Brain pericyte (primary cell): ENCODE results near the gene GRB10.

ENCODE experiments used
- DNase-seq: peaks from one replicate; pipeline ENCODE4 v3.0.0-alpha.2; 2012; ENCODE audit warnings: low read depth, low spot score

GRB10 gene

GRCh38 chr7:50782375-50783208 is at the start of gene GRB10:
GRB10 (minus strand) TSS chr7:50782896; CDS start chr7:50732322, 50,574 bp downstream.
- no peak for DNase-seq

- DNase-seq, result no peak
Measured at GRCh38 chr7:50828801-50829200, 46.1 kb upstream of the GRB10 start.

GRCh38 chr7:50828116-50828515 is 45.4 kb upstream of the GRB10 start:
- no peak for DNase-seq

GRCh38 chr7:50827281-50827680 is 44.6 kb upstream of the GRB10 start:
- DNase-seq, result no peak

GRCh38 chr7:50826371-50827172 is 43.9 kb upstream of the GRB10 start:
- DNase-seq, result peak; percentile 41

- no peak for DNase-seq
Measured at GRCh38 chr7:50825465-50825864, 42.8 kb upstream of the GRB10 start.

GRCh38 chr7:50824882-50825281 is 42.2 kb upstream of the GRB10 start:
- DNase-seq, result no peak

GRCh38 chr7:50822706-50823105 is 40.0 kb upstream of the GRB10 start:
- DNase-seq, result no peak

GRCh38 chr7:50822110-50822509 is 39.4 kb upstream of the GRB10 start:
- DNase-seq, result no peak

GRCh38 chr7:50821457-50822008 is 38.8 kb upstream of the GRB10 start:
- DNase-seq, result no peak

- DNase-seq, result no peak
Measured at GRCh38 chr7:50818324-50818723, 35.6 kb upstream of the GRB10 start.

GRCh38 chr7:50817561-50817960 is 34.9 kb upstream of the GRB10 start:
- DNase-seq, result no peak

- DNase-seq, result no peak
Measured at GRCh38 chr7:50815138-50815537, 32.4 kb upstream of the GRB10 start.

- no peak for DNase-seq
Measured at GRCh38 chr7:50814166-50814565, 31.5 kb upstream of the GRB10 start.

GRCh38 chr7:50812841-50813475 is 30.3 kb upstream of the GRB10 start:
- no peak for DNase-seq

- DNase-seq, result no peak
Measured at GRCh38 chr7:50812094-50812493, 29.4 kb upstream of the GRB10 start.

- DNase-seq, result no peak
Measured at GRCh38 chr7:50808282-50808888, 25.7 kb upstream of the GRB10 start.

GRCh38 chr7:50807026-50807730 is 24.5 kb upstream of the GRB10 start:
- no peak for DNase-seq

GRCh38 chr7:50806143-50806542 is 23.4 kb upstream of the GRB10 start:
- no peak for DNase-seq

GRCh38 chr7:50805447-50806125 is 22.9 kb upstream of the GRB10 start:
- no peak for DNase-seq
